Measurements from ENCODE around the gene CHRNA9. TPM values are rescaled to one million over a fixed set of nuclear protein-coding genes. Genes with fewer than 3 reads are reported as not detected.

Gene CHRNA9
- total RNA-seq, 4 donors from 2014 or later = not detected

DNA sequence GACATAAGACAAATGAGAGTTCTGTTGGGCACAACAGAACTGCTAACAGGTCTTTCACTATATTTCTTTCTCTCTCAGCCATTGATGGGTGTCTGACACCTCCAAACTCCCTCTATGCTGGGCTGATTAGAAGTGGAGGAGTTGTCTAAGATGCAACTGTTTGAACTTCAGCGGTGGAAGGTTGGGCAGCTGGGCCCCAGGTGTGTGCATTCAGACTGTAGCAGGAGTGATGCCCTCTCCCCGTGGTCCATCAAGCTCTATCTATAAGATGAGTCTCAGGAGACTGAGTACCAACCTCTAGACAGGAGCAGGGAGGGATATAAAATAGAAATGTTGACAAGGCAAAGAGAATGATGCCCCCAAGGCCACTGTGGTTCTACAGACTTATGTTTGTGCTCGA is 28.2 kb upstream of the CHRNA9 start:
- TF ChIP-seq, protein P1, sequence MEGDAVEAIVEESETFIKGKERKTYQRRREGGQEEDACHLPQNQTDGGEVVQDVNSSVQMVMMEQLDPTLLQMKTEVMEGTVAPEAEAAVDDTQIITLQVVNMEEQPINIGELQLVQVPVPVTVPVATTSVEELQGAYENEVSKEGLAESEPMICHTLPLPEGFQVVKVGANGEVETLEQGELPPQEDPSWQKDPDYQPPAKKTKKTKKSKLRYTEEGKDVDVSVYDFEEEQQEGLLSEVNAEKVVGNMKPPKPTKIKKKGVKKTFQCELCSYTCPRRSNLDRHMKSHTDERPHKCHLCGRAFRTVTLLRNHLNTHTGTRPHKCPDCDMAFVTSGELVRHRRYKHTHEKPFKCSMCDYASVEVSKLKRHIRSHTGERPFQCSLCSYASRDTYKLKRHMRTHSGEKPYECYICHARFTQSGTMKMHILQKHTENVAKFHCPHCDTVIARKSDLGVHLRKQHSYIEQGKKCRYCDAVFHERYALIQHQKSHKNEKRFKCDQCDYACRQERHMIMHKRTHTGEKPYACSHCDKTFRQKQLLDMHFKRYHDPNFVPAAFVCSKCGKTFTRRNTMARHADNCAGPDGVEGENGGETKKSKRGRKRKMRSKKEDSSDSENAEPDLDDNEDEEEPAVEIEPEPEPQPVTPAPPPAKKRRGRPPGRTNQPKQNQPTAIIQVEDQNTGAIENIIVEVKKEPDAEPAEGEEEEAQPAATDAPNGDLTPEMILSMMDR (IDR thresholded peaks at IDR 0.05; ENCODE audit: low read depth) = no peak

DNA sequence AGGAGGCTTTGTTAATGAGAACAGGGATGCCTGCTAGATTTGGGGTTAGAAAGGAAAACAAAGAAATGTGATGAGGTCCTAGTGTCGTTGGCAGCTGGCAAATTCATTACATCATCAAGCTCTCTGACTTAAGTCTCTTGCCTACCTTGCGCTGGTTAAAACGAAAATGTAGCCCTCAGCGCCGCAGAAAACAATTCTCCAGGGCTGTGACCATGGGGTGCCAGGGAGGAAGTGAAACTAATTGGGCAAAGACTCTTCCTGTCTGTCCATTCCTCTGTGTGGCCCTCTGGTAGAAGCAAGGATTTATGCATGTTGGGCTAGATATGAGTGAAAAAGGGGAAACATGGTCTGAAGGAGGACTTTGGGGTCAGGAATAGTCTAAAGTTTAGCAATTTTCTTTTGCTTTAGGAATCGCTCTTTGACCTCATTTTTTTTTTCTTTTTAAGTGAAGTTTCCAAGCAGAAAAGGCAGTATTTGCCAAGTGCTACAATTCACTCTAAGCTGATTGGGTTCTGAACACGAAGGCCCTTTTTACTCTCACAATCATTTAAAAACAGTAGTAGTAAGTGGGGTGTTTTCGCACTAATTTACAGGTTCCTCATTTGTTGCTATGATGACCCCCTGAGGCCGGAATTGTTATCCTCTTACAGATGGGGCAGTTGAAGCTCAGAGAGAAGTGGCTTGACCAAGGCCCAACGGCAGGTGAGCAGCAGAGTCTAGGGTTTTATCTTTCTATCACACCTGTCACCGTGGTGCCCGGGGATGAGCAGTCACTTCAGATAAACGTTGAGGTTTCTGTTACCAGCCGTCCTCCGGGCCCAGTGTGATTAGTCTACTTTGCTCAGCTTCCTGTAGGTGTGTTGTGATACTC is 27.3 kb upstream of the CHRNA9 start:
- TF ChIP-seq, protein P1 (IDR thresholded peaks at IDR 0.05; ENCODE audit: low read depth) = no peak

DNA sequence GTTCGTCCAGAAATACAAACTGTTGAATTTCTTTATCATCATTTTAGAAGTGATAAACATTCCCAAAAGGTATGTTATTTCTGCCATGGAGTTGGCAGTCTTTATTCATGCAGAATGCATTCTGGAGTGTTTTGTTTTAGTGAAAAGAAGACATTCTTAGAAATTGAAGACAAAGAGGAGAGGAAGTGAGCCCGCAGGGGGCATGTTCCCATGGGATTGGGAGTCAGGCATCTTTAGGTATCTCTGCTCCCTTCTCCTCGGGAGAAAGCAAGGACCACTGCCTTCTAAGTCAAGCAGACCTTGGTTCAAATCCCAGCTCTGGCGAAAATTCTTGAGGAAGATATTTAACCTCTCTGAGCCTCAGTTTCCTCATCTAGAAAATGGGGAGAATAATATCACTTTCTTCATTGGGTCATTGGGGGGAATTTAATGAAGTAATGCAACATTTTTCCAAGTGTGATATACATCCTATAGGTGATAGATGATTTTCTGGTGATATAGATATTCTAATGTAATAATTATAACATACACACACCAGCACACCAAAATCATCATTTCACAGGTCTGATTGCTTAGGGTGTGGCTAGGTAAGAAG is 26.5 kb upstream of the CHRNA9 start:
- TF ChIP-seq, protein P1 (IDR thresholded peaks at IDR 0.05; ENCODE audit: low read depth) = no peak

DNA sequence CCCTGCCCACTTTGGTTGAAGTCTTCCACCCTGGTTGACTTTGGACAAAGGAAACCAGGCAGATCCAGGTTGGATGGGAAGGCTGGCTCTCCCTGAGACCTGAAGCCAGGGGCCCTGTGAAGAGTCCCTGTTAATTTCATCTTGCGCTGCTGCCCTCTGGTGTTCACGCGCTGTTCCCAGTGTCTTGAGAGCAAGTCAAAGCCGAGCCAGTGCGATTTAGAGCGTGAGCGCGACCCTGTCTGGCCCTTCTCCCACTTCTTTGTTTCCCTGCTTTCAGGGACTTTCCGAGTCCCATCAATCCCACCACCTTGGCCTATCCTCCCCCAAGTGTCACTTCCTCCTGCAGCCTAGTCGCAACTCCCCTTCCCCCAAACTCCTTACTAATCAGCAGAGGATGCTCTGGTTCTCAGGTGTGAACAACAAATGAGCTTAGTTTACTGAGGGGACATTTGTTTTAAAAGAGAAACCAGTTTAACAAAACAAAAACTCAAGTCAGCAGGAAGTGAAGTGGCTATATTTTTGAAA is 25.8 kb upstream of the CHRNA9 start:
- TF ChIP-seq, protein P1 (IDR thresholded peaks at IDR 0.05; ENCODE audit: low read depth) = no peak

DNA sequence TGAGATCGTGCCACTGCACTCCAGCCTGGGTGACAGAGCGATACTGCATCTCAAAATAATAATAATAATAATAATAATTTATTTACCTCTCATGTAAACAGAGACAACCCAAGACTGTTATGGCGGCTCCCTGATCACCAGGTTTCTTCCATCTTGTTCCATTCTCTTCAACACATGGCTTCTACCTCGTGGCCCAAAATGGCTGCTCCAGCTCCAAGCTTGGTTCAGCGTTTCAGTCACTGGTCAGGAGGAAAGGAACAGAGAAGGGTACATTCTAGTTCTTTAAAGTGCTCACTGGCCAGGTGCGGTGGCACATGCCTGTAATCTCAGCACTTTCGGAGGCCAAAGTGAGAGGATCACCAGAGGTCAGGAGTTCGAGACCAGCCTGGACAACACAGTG is 24.9 kb upstream of the CHRNA9 start:
- TF ChIP-seq, protein P1 (IDR thresholded peaks at IDR 0.05; ENCODE audit: low read depth) = no peak

DNA sequence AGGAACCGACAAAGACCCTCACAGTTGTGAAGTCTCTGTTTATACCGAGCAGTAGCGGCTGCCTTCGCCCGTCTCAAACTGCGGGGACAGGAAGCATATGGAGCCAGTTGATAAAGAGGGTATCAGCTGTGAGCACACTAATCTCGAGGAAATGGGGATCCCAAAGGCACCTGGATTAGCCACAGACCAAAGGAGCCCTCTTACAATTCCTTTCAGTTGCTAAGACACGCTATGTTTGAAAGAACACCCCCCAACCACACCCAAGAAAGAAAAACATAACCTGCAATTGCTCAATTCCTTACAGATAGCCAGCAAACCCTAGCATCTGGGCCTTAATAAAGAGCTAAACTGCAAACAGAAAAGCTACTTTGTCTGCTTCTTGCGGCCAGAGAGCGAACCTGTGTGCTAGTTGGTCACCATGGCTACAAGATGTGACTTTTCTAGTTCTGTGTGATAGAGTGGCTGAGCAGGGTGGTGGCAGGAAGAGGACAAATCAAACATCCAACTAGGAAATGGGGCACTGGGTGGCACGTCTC is 23.3 kb upstream of the CHRNA9 start:
- TF ChIP-seq, protein P1 (IDR thresholded peaks at IDR 0.05; ENCODE audit: low read depth) = no peak

DNA sequence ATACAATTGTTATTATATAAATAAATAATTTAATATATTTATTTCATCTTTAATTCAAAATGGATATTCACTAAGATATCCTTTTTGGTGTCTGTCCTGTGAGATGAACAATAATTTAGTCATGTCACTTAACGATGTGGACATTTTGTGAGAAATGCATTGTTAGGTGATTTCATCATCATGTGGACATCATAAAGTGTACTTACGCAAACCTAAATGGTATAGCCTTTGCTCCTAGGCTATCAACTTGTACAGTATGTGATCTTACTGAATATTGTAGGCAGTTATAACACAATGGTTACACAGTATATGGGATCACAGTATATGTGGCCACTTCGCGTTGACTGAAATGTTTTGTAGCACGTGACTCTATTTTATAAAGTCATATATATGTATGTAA is 20.2 kb upstream of the CHRNA9 start:
- TF ChIP-seq, protein P1 (IDR thresholded peaks at IDR 0.05; ENCODE audit: low read depth) = no peak
